RWPE1 (cell line): ENCODE data around the gene TBC1D13.

Source experiments
- CTCF ChIA-PET: fragments of 350-600 bp; sonication (Branson Sonifier 250); formaldehyde crosslinking; extraction: SDS; loops from one replicate; lab custom pipeline; 2021; lab: Yijun Ruan, JAX
- POLR2A ChIA-PET: fragments of 400-600 bp; formaldehyde crosslinking; extraction: SDS; loops from one replicate; lab custom pipeline; 2020; ENCODE audit warnings: antibody characterized with exemption; ENCODE audit not compliant: low non-redundant PET; lab: Yijun Ruan, JAX
- DNase-seq: peaks from one replicate; pipeline ENCODE4 v3.0.0; 2012; ENCODE audit warnings: low spot score
- H3K27ac ChIP-seq: fragments of 450-650 bp; 2 replicates; pipeline ENCODE4 v1.5.1; 2017
- CTCF ChIP-seq: fragments of 450-650 bp; conservative IDR thresholded peaks from 2 replicates; pipeline ENCODE4 v1.5.1; 2017; ENCODE audit warnings: low read depth, mild to moderate bottlenecking

TBC1D13 gene

GRCh38 chr9:128829477-128830251 lies 42.6 kb downstream of the TBC1D13 start, which contains the start of gene SPOUT1:
TSS of gene SPOUT1 (minus strand) at chr9:128829794. CDS start at chr9:128829780, 14 bp downstream.
- H3K27ac ChIP-seq, result peak within 1 kb of the TSS; percentile 79
- ChIA-PET CTCF (interaction anchor here (2.1 kb wide), 1 partner anchor 12 kb away, joined by 12 read pairs; the partner anchor contains the start of gene ENDOG), POLR2A (interaction anchor here (0.6 to 1.0 kb wide), 3 partner anchors 10 to 95 kb away, joined by 4 to 7 read pairs (median 6); partner anchors contain the start of gene ENDOG)
- TF ChIP-seq CTCF, result no peak
- peak; percentile 100 for DNase-seq

GRCh38 chr9:128833696-128834095 lies 46.6 kb downstream of the TBC1D13 start:
- TF ChIP-seq CTCF, result no peak
- CTCF ChIA-PET, result no interaction called here
- POLR2A ChIA-PET, result no interaction called here
- H3K27ac ChIP-seq, result peak overlapping the region; percentile 18
- DNase-seq, result no peak

- H3K27ac ChIP-seq, result no peak overlapping the region
- no peak for DNase-seq
- ChIA-PET CTCF (interaction anchor here (0.9 kb wide), 1 partner anchor 17 kb away, joined by 5 read pairs; the partner anchor contains the start of gene ENDOG), POLR2A (no interaction called here)
- TF ChIP-seq CTCF, result no peak
Measured at GRCh38 chr9:128835246-128836210, 48.5 kb downstream of the TBC1D13 start.

- H3K27ac ChIP-seq, result no peak overlapping the region; the same call in 1 of the 2 replicates
- no peak for DNase-seq
- ChIA-PET CTCF (no interaction called here), POLR2A (no interaction called here)
- no peak for TF ChIP-seq CTCF
Measured at GRCh38 chr9:128836509-128837145, 49.6 kb downstream of the TBC1D13 start.

- POLR2A ChIA-PET, result interaction anchor here (0.5 kb wide), 1 partner anchor 34 kb away, joined by 5 read pairs; no protein-coding TSS in a partner anchor
- peak overlapping the region; percentile 1; the same call in 1 of the 2 replicates for H3K27ac ChIP-seq
- CTCF ChIA-PET, result interaction anchor here (0.5 kb wide), 1 partner anchor 169 kb away, joined by 3 read pairs; no protein-coding TSS in a partner anchor
- no peak for TF ChIP-seq CTCF
- no peak for DNase-seq
Measured at GRCh38 chr9:128838338-128838737, 51.3 kb downstream of the TBC1D13 start.
